ENCODE measurements around the gene DNAJC11. TPM values are rescaled to one million over a fixed set of nuclear protein-coding genes. Genes with fewer than 3 reads are reported as not detected.

Gene DNAJC11
- total RNA-seq, 3 donors from 2014 or later (not counting 1 experiment from before 2014, with no cell fraction given), result 28.7 to 40.1 (median 36.2) TPM

GRCh38 chr1:6660415-6661049, 41.1 kb downstream of the DNAJC11 start:
- H3K9me3 ChIP-seq (ENCODE audit: control insufficient read depth, insufficient read depth, low read length), result no peaks in the 10 kb centered on the region
- Mint-ChIP-seq H3K4me3 (no peak overlapping the region), H3K27me3 (ENCODE audit: low read depth in 2 of 2) (no peaks in the 10 kb centered on the region), H3K27ac (no peak overlapping the region), H3K36me3 (no peaks in the 10 kb centered on the region), H3K4me1 (peaks cover 0 to 13% of the 10 kb centered on the region in 2 donors), H3K9me3 (no peaks in the 10 kb centered on the region)
- TF ChIP-seq CTCF (IDR thresholded peaks at IDR 0.05), result no peak
- H3K36me3 ChIP-seq (ENCODE audit: control insufficient read depth, insufficient read depth, low read length), result peaks cover 2% of the 10 kb centered on the region
- H3K27me3 ChIP-seq (ENCODE audit: control insufficient read depth, insufficient read depth, low read length), result no peaks in the 10 kb centered on the region
- DNase-seq, result no peak
- no peak overlapping the region for H3K4me3 ChIP-seq (ENCODE audit: low read length)
- no peak for ATAC-seq
- no peaks in the 10 kb centered on the region for H3K4me1 ChIP-seq (ENCODE audit: control insufficient read depth, insufficient read depth, low read length)
- WGBS (ENCODE audit: insufficient coverage), result 100% methylated on average over 5 of the region's 7 CpGs
- H3K27ac ChIP-seq (ENCODE audit: low read length), result no peak overlapping the region
- intact Hi-C loops (cut with micrococcal nuclease), result no loop called here

GRCh38 chr1:6658359-6659060, 43.1 kb downstream of the DNAJC11 start:
- Mint-ChIP-seq H3K36me3 (no peaks in the 10 kb centered on the region), H3K4me1 (peaks cover 0 to 13% of the 10 kb centered on the region in 2 donors), H3K27ac (no peak overlapping the region), H3K4me3 (no peak overlapping the region), H3K27me3 (ENCODE audit: low read depth in 2 of 2) (no peaks in the 10 kb centered on the region), H3K9me3 (no peaks in the 10 kb centered on the region)
- Histone ChIP-seq H3K9me3 (ENCODE audit: control insufficient read depth, insufficient read depth, low read length) (no peaks in the 10 kb centered on the region), H3K27ac (ENCODE audit: low read length) (no peak overlapping the region), H3K4me1 (ENCODE audit: control insufficient read depth, insufficient read depth, low read length) (no peaks in the 10 kb centered on the region), H3K4me3 (ENCODE audit: low read length) (no peak overlapping the region), H3K36me3 (ENCODE audit: control insufficient read depth, insufficient read depth, low read length) (peaks cover 2% of the 10 kb centered on the region), H3K27me3 (ENCODE audit: control insufficient read depth, insufficient read depth, low read length) (no peaks in the 10 kb centered on the region)
- DNase-seq (no peak), ATAC-seq (no peak)
- intact Hi-C loops (cut with micrococcal nuclease), result no loop called here
- no peak for TF ChIP-seq CTCF (IDR thresholded peaks at IDR 0.05)
- 96% methylated on average over 3 of the region's 5 CpGs for WGBS (ENCODE audit: insufficient coverage)

GRCh38 chr1:6657138-6657537, 44.5 kb downstream of the DNAJC11 start:
- intact Hi-C loops (cut with micrococcal nuclease), result no loop called here
- WGBS (ENCODE audit: insufficient coverage), result 92% methylated on average over 6 of the region's 6 CpGs
- DNase-seq (no peak), ATAC-seq (no peak)
- Mint-ChIP-seq H3K36me3 (no peaks in the 10 kb centered on the region), H3K27me3 (ENCODE audit: low read depth in 2 of 2) (no peaks in the 10 kb centered on the region), H3K27ac (no peak overlapping the region), H3K4me3 (no peak overlapping the region), H3K4me1 (peaks cover 0 to 13% of the 10 kb centered on the region in 2 donors), H3K9me3 (no peaks in the 10 kb centered on the region)
- no peaks in the 10 kb centered on the region for H3K27me3 ChIP-seq (ENCODE audit: control insufficient read depth, insufficient read depth, low read length)
- H3K4me1 ChIP-seq (ENCODE audit: control insufficient read depth, insufficient read depth, low read length), result no peaks in the 10 kb centered on the region
- no peak for TF ChIP-seq CTCF (IDR thresholded peaks at IDR 0.05)
- no peak overlapping the region for H3K4me3 ChIP-seq (ENCODE audit: low read length)
- peaks cover 14% of the 10 kb centered on the region for H3K36me3 ChIP-seq (ENCODE audit: control insufficient read depth, insufficient read depth, low read length)
- H3K9me3 ChIP-seq (ENCODE audit: control insufficient read depth, insufficient read depth, low read length), result no peaks in the 10 kb centered on the region
- H3K27ac ChIP-seq (ENCODE audit: low read length), result no peak overlapping the region

Measured in natural killer cell (primary cell).